ENCODE results near the gene GHRHR.

GHRHR gene

DNA sequence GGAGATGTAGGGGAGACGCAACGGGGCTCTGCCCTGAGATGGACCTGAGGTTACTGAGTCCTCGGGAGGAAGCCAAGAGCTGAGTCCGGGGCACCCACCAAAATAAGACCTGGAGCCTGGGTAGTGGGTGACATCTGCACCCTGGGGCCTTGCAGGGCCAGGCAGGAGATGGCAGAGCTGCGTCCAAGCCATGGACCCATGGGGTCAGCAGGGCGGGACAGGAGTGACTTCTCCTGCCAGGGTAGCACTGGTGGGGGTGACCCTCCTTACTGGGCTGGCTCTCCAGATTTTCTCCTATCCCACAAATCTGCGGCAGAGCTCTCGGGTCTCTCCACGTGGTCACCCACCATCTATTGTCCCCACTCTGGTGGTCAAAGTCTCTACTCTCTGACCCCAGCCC, 2.1 kb downstream of the GHRHR start:
- no peak for DNase-seq (ENCODE audit: low read depth in 2 of 3, low spot score in 2 of 3)

DNA sequence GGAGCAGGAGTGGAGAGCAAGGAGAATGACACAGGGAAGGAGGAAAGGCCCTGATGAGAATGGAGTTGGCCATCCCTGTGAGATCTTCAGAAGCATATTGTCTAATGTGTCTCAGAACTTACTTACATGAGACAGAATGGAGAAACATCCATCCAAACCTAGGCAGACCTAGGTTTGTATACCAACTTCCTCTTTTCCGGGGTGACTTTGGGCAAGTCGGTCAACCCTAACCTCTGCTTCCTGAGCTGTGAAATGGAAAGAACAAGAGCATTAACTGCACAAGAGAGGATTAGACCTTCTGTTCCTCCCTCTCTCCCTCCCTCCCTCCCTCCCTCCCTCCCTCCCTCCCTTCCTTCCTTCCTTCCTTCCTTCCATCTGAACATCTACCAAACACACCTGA, 4.5 kb downstream of the GHRHR start:
- DNase-seq (ENCODE audit: low read depth in 2 of 3, low spot score in 2 of 3): no peak

DNA sequence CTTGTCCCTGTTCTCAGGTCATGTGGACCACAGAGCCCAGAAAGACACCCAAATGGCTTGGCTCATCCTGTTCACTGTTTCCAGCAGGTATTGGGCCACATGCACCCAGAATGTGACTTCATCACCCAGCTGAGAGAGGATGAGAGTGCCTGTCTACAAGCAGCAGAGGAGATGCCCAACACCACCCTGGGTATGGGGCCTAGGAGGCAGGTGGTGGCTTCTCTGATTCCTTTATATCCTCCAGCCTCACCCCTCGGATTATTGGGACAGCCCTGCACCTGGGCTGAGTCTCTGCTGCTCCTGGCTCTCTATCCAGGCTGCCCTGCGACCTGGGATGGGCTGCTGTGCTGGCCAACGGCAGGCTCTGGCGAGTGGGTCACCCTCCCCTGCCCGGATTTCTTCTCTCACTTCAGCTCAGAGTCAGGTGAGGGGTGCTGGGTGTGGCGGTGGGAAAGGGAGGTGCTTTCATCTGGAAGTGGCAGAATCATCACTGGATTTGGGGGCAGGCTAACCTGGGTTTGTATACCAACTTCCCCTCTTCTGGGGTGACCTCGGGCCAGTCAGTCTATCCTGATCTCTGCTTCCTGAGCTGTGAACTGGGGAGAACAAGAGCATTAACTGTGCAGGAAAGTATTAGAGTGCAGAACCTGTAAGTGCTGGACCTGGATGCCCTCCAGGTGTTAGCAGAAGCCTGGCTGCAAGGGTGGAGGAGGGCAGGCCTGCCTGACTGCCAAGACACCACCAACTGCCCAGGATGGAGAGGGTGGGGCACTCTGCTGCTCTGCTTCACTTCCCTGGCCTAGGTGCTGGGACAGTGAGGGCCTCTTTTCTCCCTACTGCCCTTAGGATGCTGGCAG, 5.2 kb downstream of the GHRHR start:
- no peak for DNase-seq (ENCODE audit: low read depth in 2 of 3, low spot score in 2 of 3)

DNA sequence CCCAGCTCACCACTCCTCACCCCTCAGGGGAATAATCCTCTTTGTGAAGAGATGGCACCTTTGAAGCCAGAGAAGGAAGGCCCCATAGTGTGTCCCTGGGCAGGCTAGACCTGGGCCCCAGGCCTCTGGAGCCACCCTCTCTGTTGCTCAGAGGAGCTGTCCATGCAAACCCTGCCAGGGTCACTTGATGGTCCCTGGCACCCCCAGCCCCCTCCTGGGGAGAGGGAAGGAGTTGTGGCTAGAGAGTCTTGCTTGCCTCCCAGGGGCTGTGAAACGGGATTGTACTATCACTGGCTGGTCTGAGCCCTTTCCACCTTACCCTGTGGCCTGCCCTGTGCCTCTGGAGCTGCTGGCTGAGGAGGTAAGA, 5.8 kb downstream of the GHRHR start:
- no peak for DNase-seq (ENCODE audit: low read depth in 2 of 3, low spot score in 2 of 3)

DNA sequence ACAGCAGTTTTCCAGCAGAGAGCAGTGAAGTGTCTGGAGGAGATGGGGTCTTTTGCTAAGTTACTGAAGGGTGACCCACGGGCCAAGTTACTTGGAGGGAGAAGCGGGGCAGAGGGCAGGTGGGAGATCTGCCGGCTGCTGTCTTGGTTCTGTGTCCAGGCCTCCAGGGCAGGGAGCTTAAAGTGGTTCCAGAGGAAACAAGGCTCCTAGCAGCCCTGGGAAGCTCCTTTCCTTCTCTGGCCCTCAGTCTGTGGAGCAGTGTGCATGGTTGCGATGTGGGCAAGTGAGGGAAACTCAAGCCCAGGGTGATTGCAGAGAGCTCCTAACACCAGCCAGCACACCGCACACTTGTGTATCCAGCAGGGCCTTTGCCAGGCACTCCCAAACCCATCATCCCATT, 6.3 kb downstream of the GHRHR start:
- no peak for DNase-seq (ENCODE audit: low read depth in 2 of 3, low spot score in 2 of 3)

DNA sequence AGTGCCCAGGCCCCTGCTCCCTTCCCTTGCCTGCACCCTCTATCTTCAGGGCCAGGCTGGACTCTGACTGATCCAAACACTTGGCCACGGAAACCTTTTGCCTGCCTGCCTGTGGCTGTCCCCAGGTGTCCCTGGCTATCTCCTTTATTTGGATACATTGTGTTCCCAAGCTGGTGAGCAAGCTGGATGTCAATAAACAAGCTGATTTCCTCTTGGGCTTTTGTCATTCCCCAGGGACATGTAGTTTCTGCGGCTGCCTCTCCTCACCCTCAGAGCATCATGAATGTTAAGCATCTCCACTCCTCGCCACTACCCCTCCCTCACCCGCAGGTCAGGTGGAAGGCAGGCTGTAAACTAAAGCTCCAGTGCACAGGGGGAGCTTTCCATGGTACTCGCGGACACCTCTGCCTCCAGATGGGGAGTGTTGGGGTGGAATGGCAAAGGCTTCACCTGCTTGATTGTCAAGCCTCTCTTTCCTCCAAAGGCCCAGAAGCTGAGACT, 6.9 kb downstream of the GHRHR start:
- no peak for DNase-seq (ENCODE audit: low read depth in 2 of 3, low spot score in 2 of 3)

DNA sequence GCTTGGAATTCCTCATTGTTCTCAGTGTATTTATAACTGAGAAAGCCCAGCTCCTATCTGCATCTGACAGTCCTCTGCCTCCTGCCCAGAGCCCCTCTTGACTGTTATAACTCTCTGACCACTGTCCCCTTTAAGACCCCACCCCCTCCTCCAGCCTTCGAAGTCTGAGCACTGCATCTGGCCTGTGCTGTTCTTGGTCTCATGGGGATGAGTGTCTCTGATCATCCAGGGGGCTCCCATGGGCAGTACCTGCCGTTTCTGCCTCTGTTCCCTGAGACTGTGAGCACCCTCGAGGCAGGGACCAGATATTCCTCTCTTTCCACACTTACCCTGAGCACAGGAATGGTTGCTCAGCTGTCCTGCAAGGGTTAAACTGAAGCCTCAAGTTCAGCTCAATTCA, 7.7 kb downstream of the GHRHR start:
- no peak for DNase-seq (ENCODE audit: low read depth in 2 of 3, low spot score in 2 of 3)

DNA sequence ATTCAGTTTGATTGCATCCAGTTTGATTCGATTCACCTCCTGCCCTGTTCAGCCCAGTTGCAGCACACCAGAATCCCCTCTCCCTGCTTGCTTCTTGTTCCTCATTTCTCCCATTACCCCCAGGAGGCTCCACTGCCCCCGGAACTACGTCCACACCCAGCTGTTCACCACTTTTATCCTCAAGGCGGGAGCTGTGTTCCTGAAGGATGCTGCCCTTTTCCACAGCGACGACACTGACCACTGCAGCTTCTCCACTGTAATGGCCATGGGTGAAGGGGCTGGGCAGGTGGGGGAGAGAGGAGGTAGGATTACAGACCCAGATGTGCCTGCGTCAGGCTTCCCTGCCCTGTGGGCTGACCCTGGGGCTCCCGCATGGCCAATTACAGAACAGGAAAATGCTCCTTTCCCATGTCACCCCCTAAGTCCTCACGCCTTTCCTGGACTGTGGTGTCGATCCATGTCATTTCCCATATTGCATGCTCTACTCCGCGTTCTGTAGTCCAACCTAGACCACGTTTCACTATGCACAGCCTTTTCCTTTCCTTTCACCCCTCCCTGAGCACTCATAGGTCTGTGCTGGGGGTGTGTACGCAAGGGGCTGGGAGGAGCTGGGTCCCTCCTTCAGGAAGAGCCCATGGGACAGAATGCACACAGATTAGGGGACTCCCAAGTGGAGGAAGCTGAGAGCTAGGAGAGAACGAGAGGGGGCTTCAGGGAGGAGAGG, 8.2 kb downstream of the GHRHR start:
- no peak for DNase-seq (ENCODE audit: low read depth in 2 of 3, low spot score in 2 of 3)

DNA sequence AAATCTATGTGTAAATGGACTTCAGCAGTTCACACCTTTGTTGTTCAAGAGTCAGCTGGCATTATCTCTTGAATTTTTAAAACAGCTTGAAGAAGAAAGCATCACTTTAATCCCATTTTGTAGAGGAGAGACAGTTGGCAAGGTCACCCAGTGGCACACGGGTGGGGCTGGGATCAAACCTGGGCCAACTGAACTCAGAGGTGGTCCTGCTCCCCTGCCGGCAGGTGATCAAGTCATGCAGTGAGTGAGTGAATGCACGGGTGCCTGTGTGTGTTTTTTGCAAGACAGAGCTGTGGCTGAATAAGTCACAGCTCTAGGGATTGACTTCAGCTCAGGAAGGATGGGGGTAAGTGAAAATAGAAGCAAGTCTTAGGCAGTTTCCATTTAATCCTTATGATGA, 9.5 kb downstream of the GHRHR start:
- DNase-seq (ENCODE audit: low read depth in 2 of 3, low spot score in 2 of 3): no peak

DNA sequence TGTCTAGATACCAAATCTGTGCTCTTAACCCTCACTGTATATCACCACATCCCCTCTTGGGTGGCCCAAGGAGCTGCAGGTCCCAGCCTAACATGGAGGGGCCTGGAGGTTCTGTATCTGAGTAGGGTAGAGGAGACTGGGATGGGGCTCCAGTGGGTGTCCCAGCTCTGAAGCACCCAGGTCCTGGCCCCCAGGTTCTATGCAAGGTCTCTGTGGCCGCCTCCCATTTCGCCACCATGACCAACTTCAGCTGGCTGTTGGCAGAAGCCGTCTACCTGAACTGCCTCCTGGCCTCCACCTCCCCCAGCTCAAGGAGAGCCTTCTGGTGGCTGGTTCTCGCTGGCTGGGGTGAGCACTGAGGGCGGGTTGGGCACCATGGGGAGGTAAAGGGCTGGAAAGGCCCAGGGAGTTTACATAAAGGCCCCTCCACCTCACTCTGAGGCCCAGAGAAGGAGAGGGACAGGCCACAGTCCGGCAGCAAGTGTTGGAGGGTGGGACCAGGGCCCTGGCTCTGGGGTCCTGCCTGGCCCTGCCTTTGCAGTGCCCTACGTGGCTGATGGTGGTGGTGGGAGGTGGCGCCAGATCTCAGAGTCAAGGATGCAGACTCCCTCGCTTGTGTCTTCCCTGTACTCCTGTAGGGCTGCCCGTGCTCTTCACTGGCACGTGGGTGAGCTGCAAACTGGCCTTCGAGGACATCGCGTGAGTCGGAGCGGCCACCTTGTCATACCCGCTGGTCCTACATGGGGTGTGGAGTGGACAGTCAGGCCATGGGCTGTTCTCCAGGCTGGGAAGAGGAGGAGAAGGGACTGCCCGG, 10.2 kb downstream of the GHRHR start:
- DNase-seq (ENCODE audit: low read depth in 2 of 3, low spot score in 2 of 3): no peak

DNA sequence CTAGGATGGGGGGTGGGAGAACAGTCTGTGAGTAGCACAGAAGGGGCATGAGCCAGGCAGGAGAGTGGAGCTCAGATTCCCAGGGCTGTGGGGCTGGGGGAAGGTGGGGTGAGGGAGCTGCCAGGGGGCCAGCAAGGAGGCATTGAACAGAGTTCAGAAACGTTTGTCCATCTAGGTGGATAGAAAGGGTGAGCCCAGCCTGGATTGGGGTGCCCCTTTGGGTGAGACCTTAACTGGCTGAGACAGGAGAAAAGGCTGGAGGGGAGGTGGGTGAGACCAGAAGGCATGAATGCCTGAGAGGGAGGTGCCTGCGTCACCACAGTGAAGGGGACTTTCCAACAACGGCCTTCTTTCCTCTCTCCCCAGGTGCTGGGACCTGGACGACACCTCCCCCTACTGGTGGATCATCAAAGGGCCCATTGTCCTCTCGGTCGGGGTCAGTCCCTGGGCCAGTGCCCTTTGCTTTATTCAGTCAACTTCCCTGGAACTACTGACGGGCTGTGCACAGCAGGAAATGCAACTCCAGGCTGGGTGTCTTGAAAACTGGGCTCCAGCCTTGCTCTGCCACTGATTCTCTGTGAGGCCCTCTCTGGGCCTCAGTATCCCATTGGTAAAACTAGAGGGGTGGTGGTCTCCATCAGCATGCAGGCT, 11.0 kb downstream of the GHRHR start:
- DNase-seq (ENCODE audit: low read depth in 2 of 3, low spot score in 2 of 3): peak in 1 of 3 experiments; percentile 8

DNA sequence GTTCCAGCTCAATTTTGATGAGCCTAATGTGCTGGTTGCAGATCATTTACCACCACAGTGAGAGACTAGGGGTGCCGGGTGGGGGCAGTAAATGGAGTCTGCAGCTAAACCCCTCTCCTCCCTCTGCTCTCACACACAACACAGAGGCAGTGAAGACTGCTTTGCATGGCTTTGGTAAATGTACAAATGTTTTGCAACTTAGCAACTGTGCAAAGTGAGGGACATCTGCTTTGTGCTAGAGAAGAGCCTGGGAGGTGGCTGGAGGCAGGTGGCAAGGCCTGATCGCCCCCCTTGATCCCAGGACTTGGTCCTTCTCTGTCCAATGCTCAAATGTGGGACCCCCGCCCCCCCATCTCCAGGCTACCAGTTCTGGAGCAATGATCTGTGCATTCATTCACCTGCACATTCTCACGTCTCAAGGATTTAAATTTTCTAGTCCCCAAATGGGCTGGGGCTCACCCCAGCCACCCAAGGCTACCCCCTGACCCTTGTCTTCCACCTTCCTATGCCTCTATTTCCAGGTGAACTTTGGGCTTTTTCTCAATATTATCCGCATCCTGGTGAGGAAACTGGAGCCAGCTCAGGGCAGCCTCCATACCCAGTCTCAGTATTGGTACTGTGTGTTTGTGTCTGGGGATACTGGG, 11.6 kb downstream of the GHRHR start:
- no peak for DNase-seq (ENCODE audit: low read depth in 2 of 3, low spot score in 2 of 3)

DNA sequence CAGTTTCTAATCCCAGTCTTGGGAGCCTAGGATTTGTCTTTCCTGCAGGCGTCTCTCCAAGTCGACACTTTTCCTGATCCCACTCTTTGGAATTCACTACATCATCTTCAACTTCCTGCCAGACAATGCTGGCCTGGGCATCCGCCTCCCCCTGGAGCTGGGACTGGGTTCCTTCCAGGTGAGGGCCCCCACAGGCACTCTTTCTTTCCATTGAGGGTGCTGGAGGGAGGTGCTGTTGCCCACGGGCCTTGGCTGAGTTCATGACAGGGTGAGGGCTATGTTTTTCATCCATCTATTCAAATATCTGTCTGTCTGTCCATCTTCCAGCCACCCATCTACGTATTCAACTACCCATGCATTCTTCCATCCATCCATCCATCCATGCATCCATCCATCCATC, 12.6 kb downstream of the GHRHR start:
- no peak for DNase-seq (ENCODE audit: low read depth in 2 of 3, low spot score in 2 of 3)

DNA sequence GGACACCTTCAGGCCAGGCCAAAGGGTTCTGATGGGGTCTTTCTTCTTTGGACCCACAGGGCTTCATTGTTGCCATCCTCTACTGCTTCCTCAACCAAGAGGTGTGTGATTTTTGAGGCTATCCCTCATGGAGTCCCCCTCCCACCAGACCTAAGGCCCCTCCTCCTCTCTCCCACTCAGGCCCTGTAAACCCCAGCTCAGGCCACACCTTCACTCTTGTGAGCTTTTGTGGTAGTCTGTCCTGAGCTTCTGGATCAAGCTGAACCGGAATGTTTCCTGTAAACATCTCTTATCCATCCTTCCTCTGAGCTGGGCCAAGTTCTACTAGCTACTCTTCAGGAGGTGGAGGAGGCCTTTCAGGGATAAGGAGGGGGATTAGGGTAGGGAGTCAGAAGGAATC, 13.5 kb downstream of the GHRHR start:
- no peak for DNase-seq (ENCODE audit: low read depth in 2 of 3, low spot score in 2 of 3)

DNA sequence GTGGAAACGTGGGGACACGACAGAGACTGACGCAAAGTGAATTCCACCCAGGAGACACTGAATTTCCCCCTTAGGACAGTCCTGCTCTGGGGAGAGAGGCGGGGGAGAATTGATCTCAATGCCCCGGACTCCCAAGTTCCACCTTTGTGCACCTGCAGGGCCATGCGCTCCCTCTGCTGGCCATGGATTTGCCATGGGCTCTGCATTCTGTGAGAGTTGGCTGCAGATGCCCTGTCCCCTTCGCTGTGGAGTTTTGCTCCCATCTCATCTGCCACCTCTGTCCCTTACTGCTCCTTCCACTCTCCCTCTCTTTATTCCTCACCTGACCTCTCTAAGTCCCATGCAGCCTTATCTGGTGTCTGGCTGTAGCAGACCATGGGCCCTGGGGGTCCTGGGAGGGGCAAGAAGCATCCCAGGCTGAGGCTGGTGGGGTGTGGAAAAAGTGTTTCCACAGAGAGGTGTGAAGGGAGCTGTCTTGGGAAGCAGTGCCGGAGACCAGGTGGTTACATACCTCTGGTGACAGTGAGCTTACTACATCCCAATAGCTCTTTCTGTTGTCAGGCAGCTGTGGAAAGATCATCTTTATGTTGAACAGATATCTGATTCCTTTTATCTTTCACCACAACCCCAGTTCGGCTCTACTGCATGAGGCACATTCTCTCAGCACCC, 14.3 kb downstream of the GHRHR start:
- no peak for DNase-seq (ENCODE audit: low read depth in 2 of 3, low spot score in 2 of 3)

DNA sequence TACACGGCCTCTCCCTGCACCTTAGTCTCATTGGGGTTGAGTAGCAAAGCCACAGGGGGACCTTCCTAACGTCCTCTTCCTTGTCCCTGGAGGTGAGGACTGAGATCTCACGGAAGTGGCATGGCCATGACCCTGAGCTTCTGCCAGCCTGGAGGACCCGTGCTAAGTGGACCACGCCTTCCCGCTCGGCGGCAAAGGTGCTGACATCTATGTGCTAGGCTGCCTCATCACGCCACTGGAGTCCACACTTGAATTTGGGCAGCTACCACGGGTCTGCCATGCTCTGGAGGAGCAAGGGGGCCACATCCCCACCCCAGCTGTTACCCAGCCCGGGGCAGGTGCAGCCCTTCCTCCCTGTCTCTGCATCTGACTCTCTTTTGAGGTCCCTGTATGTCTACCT, 15.3 kb downstream of the GHRHR start:
- no peak for DNase-seq (ENCODE audit: low read depth in 2 of 3, low spot score in 2 of 3)

DNA sequence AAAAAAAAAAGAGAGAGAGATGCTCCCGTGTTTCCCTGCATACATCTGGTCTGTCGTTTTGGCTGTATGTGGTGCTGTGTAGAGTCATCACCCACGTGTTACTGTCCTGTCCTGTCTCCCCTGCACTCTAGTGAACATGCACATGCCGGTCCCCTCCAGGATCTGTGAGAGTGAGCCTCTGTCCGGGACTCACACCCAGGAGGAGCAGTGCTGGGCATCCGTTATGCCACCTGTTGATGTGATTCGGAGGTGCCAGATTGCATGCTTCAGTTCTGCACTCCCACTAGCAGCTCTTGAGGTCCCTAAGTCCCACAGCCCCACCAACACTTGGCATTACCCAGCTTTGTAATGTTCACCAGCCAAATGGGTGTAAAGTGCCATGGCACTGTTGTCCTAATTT, 16.4 kb downstream of the GHRHR start:
- DNase-seq (ENCODE audit: low read depth in 2 of 3, low spot score in 2 of 3): no peak

DNA sequence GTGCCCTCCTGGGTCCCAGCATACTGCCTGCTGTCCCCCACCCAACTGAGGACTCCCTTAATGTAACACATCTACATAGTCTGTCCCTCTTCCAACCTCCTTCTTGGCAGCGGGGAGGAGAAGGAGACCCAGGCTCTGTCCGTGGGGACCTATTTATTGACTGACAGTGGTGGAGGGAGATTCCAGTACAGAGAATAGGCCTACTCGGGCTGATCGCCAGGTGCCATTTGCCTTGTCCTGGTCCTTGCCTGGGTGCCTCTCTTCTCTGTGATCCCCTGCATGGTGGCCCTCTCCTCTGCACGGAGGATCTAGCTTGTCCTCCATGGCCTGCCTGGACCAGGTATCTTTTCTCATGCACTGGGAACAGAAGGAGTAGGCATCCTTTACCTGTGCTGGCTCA, 17.0 kb downstream of the GHRHR start:
- DNase-seq (ENCODE audit: low read depth in 2 of 3, low spot score in 2 of 3): no peak

DNA sequence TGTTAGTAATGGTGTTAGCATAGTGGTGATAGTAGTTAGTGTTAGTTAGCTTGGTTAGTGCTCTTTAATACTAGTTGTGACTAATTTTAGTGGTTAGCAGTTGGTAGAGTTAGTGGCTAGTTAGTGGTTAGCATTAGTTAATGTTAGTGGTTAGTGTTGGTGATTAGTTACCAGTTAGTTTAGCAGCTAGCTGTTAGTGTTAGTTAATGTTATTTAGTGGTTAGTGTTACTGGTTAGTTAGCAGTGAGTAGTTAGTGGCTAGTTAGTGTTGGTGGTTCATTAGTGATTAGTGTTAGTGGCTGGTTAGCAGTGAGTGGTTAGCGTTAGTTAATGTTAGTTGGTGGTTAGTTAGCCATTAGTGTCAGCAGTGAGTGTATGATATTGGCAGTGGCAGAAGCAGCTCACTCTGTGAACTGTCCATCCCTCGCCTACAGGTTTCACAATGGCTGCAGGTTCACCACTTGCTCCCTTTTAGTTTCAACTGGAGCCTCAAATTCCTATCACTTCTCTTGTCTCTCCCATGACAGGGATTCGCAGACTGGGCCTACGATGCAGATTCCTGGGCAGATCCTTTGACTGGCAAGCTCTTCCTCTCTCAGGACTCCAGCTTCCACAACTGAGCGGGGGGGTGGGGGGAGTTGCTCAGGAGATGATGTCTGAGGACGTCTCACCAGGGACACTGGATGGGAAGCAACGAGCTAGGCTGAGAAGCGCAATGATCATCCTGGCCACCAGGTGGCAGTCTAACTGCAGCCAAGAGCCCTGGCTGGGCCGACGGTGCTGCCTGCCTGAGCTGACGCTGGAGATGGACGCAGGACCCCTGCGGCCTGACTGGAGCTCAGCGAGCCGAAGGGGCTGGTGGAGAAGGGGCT, 19.5 kb downstream of the GHRHR start:
- peak; percentile 41 to 82 (median 63) for DNase-seq (ENCODE audit: low read depth in 2 of 3, low spot score in 2 of 3)

All from activated CD8-positive, alpha-beta memory T cell treated with anti-CD3 and anti-CD28 coated beads for 48 hours (primary cell).